HEK293 (cell line): ENCODE measurements around the gene TANC1.

Experiments used
- EGR2 ChIP-seq: fragments of 450-650 bp; formaldehyde crosslinking; IDR thresholded peaks from 2 replicates; pipeline ENCODE4 v1.5.1; 2016; ENCODE audit warnings: low read depth, missing biosample characterization, missing genetic modification characterization
- IKZF3 ChIP-seq: fragments of 450-650 bp; IDR thresholded peaks from 2 replicates; pipeline ENCODE4 v1.5.0; 2018; ENCODE audit warnings: missing biosample characterization, mild to moderate bottlenecking, missing genetic modification characterization, moderate library complexity
- KLF10 ChIP-seq: fragments of 450-650 bp; IDR thresholded peaks from 2 replicates; pipeline ENCODE4 v1.5.1; 2018; ENCODE audit warnings: missing biosample characterization, mild to moderate bottlenecking, missing genetic modification characterization
- KLF8 ChIP-seq: fragments of 450-650 bp; formaldehyde crosslinking; IDR thresholded peaks from 2 replicates; pipeline ENCODE4 v1.5.1; 2016; ENCODE audit warnings: missing biosample characterization, missing genetic modification characterization
- SETDB1 ChIP-seq: IDR thresholded peaks from one replicate; pipeline ENCODE4 v1.6.1; 2017; ENCODE audit warnings: mild to moderate bottlenecking, low read length, moderate library complexity, mixed read lengths; ENCODE audit not compliant: insufficient read length
- SP2 ChIP-seq: fragments of 450-650 bp; formaldehyde crosslinking; IDR thresholded peaks from 2 replicates; pipeline ENCODE4 v1.5.1; 2016; ENCODE audit warnings: missing biosample characterization, missing genetic modification characterization
- ZBTB7A ChIP-seq: fragments of 450-650 bp; formaldehyde crosslinking; IDR thresholded peaks from 2 replicates; pipeline ENCODE4 v1.5.1; 2016; ENCODE audit warnings: low read depth, missing biosample characterization, missing genetic modification characterization
- ZBTB8A ChIP-seq: fragments of 450-650 bp; formaldehyde crosslinking; IDR thresholded peaks from 2 replicates; pipeline ENCODE4 v1.5.1; 2016; ENCODE audit warnings: missing biosample characterization, missing genetic modification characterization
- ZEB2 ChIP-seq: fragments of 450-650 bp; formaldehyde crosslinking; IDR thresholded peaks from 2 replicates; pipeline ENCODE4 v1.5.1; 2016; ENCODE audit warnings: missing biosample characterization, missing genetic modification characterization
- ZFHX2 ChIP-seq: fragments of 450-650 bp; formaldehyde crosslinking; conservative IDR thresholded peaks from 2 replicates; pipeline ENCODE4 v1.5.1; 2016; ENCODE audit warnings: missing biosample characterization, missing genetic modification characterization
- ZNF121 ChIP-seq: fragments of 450-650 bp; formaldehyde crosslinking; IDR thresholded peaks from 2 replicates; pipeline ENCODE4 v1.5.1; 2016; ENCODE audit warnings: missing biosample characterization, missing genetic modification characterization
- ZNF133 ChIP-seq: fragments of 450-650 bp; formaldehyde crosslinking; IDR thresholded peaks from 2 replicates; pipeline ENCODE4 v1.5.1; 2016; ENCODE audit warnings: missing biosample characterization, missing genetic modification characterization
- ZNF23 ChIP-seq: fragments of 450-650 bp; formaldehyde crosslinking; IDR thresholded peaks from 2 replicates; pipeline ENCODE4 v1.5.1; 2016; ENCODE audit warnings: missing biosample characterization, missing genetic modification characterization, borderline replicate concordance
- ZNF560 ChIP-seq: fragments of 450-650 bp; formaldehyde crosslinking; IDR thresholded peaks from 2 replicates; pipeline ENCODE4 v1.5.1; 2017; ENCODE audit warnings: missing biosample characterization, missing genetic modification characterization, borderline replicate concordance
- ZNF600 ChIP-seq: fragments of 450-650 bp; formaldehyde crosslinking; IDR thresholded peaks from 2 replicates; pipeline ENCODE4 v1.5.1; 2016; ENCODE audit warnings: missing biosample characterization, missing genetic modification characterization
- ZNF610 ChIP-seq: fragments of 450-650 bp; formaldehyde crosslinking; IDR thresholded peaks from 2 replicates; pipeline ENCODE4 v1.5.1; 2016; ENCODE audit warnings: missing biosample characterization, missing genetic modification characterization, borderline replicate concordance
- ZNF664 ChIP-seq: fragments of 450-650 bp; formaldehyde crosslinking; IDR thresholded peaks from 2 replicates; pipeline ENCODE4 v1.5.1; 2016; ENCODE audit warnings: missing biosample characterization, missing genetic modification characterization
- ZNF76 ChIP-seq: fragments of 450-650 bp; formaldehyde crosslinking; IDR thresholded peaks from 2 replicates; pipeline ENCODE4; 2016; ENCODE audit warnings: low read depth, missing biosample characterization, missing genetic modification characterization, borderline replicate concordance
- ZNF837 ChIP-seq: fragments of 450-650 bp; formaldehyde crosslinking; IDR thresholded peaks from 2 replicates; pipeline ENCODE4 v1.5.1; 2016; ENCODE audit warnings: missing biosample characterization, missing genetic modification characterization
- ZSCAN30 ChIP-seq: fragments of 450-650 bp; IDR thresholded peaks from 2 replicates; pipeline ENCODE4 v1.5.1; 2018; ENCODE audit warnings: missing biosample characterization, mild to moderate bottlenecking, missing genetic modification characterization, moderate library complexity
- TF ChIP-seq, protein P1 (sequence below): fragments of 450-650 bp; formaldehyde crosslinking; IDR thresholded peaks from 2 replicates; pipeline ENCODE4 v1.5.1; 2016; ENCODE audit warnings: missing biosample characterization, missing genetic modification characterization
- TF ChIP-seq, protein P2 (sequence below): fragments of 450-650 bp; formaldehyde crosslinking; IDR thresholded peaks from 2 replicates; pipeline ENCODE4 v1.5.1; 2016; ENCODE audit warnings: missing biosample characterization, missing genetic modification characterization
- TF ChIP-seq, protein P3 (sequence below): fragments of 450-650 bp; formaldehyde crosslinking; IDR thresholded peaks from 2 replicates; pipeline ENCODE4 v1.5.1; 2017; ENCODE audit warnings: missing biosample characterization, missing genetic modification characterization
- TF ChIP-seq, protein P4 (sequence below): fragments of 450-650 bp; formaldehyde crosslinking; IDR thresholded peaks from 2 replicates; pipeline ENCODE4 v1.5.1; 2016; ENCODE audit warnings: missing biosample characterization, missing genetic modification characterization
- TF ChIP-seq, protein P5 (sequence below): fragments of 450-650 bp; formaldehyde crosslinking; IDR thresholded peaks from 2 replicates; pipeline ENCODE4 v1.5.1; 2017; ENCODE audit warnings: missing biosample characterization, missing genetic modification characterization
- TF ChIP-seq, protein P6 (sequence below): fragments of 450-650 bp; formaldehyde crosslinking; optimal IDR thresholded peaks from 2 replicates; pipeline ENCODE3; 2016; ENCODE audit warnings: missing biosample characterization, mild to moderate bottlenecking, missing genetic modification characterization
- TF ChIP-seq, protein P7 (sequence below): fragments of 450-650 bp; formaldehyde crosslinking; IDR thresholded peaks from 2 replicates; pipeline ENCODE4 v1.5.1; 2016; ENCODE audit warnings: missing biosample characterization, missing genetic modification characterization

TANC1 gene

DNA sequence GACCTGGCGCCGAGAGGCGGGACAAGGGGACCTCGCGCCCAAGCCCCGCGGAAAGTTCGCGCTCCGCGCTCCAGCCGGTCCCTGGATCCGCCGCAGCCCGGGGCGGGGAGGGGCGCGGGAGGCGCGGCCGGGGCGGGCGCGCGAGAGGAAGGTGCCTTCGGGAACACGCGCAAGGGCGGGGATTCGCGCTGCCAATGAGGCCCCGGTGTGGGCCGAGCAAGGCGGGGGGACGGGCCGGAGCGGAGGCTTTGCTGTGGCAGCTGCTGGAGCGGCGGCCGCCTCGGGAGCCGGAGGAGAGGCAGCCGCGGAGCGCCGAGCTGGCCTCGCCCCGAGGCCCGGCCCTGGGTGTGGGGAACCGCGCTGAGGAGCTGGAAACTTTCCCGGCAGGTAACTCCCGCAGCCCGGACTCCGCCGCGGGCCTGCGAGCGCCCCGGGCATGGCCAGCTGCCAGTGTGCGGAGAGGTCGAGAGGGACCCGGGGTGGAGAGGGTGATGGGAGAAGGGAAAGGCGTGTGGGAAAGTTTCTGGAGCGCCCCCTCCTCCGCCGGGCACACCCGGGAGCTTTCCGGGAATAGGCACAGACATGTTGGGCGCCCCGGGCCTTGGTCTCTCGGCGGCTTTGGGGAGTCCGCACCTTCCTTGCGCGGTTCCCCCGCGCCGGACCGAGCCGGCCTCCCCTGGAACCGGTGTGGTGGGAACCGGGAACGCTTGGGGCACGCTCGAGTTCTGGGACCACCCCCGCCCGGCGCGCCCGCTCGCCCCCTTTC lies at the start of gene TANC1 (continued):
- peak; percentile 91 for TF ChIP-seq ZBTB8A (tag by site-specific recombination)
- no peak for TF ChIP-seq ZNF837 (tag by site-specific recombination)
- TF ChIP-seq ZBTB7A (tag by site-specific recombination): no peak
- TF ChIP-seq SETDB1: no peak
- peak; percentile 73 for TF ChIP-seq IKZF3 (tag by site-specific recombination)
- TF ChIP-seq SP2 (tag by site-specific recombination): peak; percentile 54
- TF ChIP-seq, protein P1, sequence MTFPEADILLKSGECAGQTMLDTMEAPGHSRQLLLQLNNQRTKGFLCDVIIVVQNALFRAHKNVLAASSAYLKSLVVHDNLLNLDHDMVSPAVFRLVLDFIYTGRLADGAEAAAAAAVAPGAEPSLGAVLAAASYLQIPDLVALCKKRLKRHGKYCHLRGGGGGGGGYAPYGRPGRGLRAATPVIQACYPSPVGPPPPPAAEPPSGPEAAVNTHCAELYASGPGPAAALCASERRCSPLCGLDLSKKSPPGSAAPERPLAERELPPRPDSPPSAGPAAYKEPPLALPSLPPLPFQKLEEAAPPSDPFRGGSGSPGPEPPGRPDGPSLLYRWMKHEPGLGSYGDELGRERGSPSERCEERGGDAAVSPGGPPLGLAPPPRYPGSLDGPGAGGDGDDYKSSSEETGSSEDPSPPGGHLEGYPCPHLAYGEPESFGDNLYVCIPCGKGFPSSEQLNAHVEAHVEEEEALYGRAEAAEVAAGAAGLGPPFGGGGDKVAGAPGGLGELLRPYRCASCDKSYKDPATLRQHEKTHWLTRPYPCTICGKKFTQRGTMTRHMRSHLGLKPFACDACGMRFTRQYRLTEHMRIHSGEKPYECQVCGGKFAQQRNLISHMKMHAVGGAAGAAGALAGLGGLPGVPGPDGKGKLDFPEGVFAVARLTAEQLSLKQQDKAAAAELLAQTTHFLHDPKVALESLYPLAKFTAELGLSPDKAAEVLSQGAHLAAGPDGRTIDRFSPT: no peak
- TF ChIP-seq, protein P2, sequence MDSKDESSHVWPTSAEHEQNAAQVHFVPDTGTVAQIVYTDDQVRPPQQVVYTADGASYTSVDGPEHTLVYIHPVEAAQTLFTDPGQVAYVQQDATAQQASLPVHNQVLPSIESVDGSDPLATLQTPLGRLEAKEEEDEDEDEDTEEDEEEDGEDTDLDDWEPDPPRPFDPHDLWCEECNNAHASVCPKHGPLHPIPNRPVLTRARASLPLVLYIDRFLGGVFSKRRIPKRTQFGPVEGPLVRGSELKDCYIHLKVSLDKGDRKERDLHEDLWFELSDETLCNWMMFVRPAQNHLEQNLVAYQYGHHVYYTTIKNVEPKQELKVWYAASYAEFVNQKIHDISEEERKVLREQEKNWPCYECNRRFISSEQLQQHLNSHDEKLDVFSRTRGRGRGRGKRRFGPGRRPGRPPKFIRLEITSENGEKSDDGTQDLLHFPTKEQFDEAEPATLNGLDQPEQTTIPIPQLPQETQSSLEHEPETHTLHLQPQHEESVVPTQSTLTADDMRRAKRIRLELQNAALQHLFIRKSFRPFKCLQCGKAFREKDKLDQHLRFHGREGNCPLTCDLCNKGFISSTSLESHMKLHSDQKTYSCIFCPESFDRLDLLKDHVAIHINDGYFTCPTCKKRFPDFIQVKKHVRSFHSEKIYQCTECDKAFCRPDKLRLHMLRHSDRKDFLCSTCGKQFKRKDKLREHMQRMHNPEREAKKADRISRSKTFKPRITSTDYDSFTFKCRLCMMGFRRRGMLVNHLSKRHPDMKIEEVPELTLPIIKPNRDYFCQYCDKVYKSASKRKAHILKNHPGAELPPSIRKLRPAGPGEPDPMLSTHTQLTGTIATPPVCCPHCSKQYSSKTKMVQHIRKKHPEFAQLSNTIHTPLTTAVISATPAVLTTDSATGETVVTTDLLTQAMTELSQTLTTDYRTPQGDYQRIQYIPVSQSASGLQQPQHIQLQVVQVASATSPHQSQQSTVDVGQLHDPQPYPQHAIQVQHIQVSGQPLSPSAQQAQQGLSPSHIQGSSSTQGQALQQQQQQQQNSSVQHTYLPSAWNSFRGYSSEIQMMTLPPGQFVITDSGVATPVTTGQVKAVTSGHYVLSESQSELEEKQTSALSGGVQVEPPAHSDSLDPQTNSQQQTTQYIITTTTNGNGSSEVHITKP (tag by site-specific recombination): peak; percentile 59
- TF ChIP-seq KLF8 (tag by site-specific recombination): peak; percentile 63
- TF ChIP-seq ZSCAN30 (tag by site-specific recombination): peak; percentile 33; the same call in 1 of the 2 replicates
- TF ChIP-seq, protein P3, sequence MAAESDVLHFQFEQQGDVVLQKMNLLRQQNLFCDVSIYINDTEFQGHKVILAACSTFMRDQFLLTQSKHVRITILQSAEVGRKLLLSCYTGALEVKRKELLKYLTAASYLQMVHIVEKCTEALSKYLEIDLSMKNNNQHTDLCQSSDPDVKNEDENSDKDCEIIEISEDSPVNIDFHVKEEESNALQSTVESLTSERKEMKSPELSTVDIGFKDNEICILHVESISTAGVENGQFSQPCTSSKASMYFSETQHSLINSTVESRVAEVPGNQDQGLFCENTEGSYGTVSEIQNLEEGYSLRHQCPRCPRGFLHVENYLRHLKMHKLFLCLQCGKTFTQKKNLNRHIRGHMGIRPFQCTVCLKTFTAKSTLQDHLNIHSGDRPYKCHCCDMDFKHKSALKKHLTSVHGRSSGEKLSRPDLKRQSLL: no peak; the same call in 1 of the 2 replicates
- TF ChIP-seq ZNF600: peak; percentile 29; the same call in 1 of the 2 replicates
- TF ChIP-seq, protein P4, sequence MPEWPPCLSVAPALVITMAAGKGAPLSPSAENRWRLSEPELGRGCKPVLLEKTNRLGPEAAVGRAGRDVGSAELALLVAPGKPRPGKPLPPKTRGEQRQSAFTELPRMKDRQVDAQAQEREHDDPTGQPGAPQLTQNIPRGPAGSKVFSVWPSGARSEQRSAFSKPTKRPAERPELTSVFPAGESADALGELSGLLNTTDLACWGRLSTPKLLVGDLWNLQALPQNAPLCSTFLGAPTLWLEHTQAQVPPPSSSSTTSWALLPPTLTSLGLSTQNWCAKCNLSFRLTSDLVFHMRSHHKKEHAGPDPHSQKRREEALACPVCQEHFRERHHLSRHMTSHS (tag by site-specific recombination): no peak
- TF ChIP-seq, protein P5, sequence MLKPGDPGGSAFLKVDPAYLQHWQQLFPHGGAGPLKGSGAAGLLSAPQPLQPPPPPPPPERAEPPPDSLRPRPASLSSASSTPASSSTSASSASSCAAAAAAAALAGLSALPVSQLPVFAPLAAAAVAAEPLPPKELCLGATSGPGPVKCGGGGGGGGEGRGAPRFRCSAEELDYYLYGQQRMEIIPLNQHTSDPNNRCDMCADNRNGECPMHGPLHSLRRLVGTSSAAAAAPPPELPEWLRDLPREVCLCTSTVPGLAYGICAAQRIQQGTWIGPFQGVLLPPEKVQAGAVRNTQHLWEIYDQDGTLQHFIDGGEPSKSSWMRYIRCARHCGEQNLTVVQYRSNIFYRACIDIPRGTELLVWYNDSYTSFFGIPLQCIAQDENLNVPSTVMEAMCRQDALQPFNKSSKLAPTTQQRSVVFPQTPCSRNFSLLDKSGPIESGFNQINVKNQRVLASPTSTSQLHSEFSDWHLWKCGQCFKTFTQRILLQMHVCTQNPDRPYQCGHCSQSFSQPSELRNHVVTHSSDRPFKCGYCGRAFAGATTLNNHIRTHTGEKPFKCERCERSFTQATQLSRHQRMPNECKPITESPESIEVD: no peak
- peak; percentile 90 for TF ChIP-seq ZNF76 (tag by site-specific recombination)
- TF ChIP-seq ZNF23: no peak
- TF ChIP-seq ZFHX2 (tag by site-specific recombination): no peak; the same call in 1 of the 2 replicates
- no peak for TF ChIP-seq ZNF560
- TF ChIP-seq ZNF133 (tag by site-specific recombination): no peak
- TF ChIP-seq ZEB2 (tag by site-specific recombination): peak; percentile 31; the same call in 1 of the 2 replicates
- no peak for TF ChIP-seq ZNF121 (tag by site-specific recombination)
- TF ChIP-seq, protein P6, sequence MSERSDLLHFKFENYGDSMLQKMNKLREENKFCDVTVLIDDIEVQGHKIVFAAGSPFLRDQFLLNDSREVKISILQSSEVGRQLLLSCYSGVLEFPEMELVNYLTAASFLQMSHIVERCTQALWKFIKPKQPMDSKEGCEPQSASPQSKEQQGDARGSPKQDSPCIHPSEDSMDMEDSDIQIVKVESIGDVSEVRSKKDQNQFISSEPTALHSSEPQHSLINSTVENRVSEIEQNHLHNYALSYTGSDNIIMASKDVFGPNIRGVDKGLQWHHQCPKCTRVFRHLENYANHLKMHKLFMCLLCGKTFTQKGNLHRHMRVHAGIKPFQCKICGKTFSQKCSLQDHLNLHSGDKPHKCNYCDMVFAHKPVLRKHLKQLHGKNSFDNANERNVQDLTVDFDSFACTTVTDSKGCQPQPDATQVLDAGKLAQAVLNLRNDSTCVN (tag by site-specific recombination): peak; percentile 82
- peak; percentile 97 for TF ChIP-seq KLF10 (tag by site-specific recombination)
- 0 out of 2 replicates have a peak, but pooled peaks have one; percentile 51 for TF ChIP-seq ZNF610
- TF ChIP-seq, protein P7, sequence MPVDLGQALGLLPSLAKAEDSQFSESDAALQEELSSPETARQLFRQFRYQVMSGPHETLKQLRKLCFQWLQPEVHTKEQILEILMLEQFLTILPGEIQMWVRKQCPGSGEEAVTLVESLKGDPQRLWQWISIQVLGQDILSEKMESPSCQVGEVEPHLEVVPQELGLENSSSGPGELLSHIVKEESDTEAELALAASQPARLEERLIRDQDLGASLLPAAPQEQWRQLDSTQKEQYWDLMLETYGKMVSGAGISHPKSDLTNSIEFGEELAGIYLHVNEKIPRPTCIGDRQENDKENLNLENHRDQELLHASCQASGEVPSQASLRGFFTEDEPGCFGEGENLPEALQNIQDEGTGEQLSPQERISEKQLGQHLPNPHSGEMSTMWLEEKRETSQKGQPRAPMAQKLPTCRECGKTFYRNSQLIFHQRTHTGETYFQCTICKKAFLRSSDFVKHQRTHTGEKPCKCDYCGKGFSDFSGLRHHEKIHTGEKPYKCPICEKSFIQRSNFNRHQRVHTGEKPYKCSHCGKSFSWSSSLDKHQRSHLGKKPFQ (tag by site-specific recombination): no peak
- 0 out of 2 replicates have a peak, but pooled peaks have one; percentile 52 for TF ChIP-seq EGR2 (tag by site-specific recombination)
- TF ChIP-seq ZNF664 (tag by site-specific recombination): no peak
